ENCODE data around the gene DOCK8. TPM values are rescaled to one million over a fixed set of nuclear protein-coding genes. Genes with fewer than 3 reads are reported as not detected.

DOCK8 gene
- total and polyA plus RNA-seq, 10 of the 15 experiments (the other 5 are each of a cell fraction or from before 2014, with no cell fraction given): 35.4 to 100 (median 44.7) TPM

GRCh38 chr9:421896-422295, 207.2 kb downstream of the DOCK8 start:
- 97% methylated on average over 6 of the region's 6 CpGs for WGBS (ENCODE audit: insufficient coverage, insufficient replicate concordance, low lambda C conversion rate, missing lambda C conversion rate)
- intact Hi-C loops (cut with micrococcal nuclease; ENCODE audit: unreplicated experiment) (loop anchor here (5.0 kb wide), 1 partner anchor 50 kb away; no protein-coding TSS in a partner anchor), in situ Hi-C loops (cut with MboI) (no loop called here)
- H3K4me3 ChIP-seq: no peak overlapping the region
- no peaks in the 10 kb centered on the region for H4K20me1 ChIP-seq (ENCODE audit: control insufficient read depth, insufficient read depth)
- POLR2A ChIA-PET: no interaction called here
- RAD21 ChIA-PET (ENCODE audit: unreplicated experiment): no interaction called here
- no peaks in the 10 kb centered on the region for H3K9me3 ChIP-seq (replicated peaks; ENCODE audit: control insufficient read depth, insufficient read depth, low read length)
- no peak for ATAC-seq
- CTCF ChIA-PET: interaction anchor here (0.6 to 1.0 kb wide), 2 partner anchors 33 to 203 kb away, joined by 3 to 4 read pairs; no protein-coding TSS in a partner anchor
- DNase-seq (ENCODE audit: low read depth, low spot score): no peak
- no peak overlapping the region for H3K4me2 ChIP-seq (ENCODE audit: control insufficient read depth, insufficient read depth)
- H3K4me1 ChIP-seq (ENCODE audit: control insufficient read depth, insufficient read depth, low read length): no peaks in the 10 kb centered on the region
- SMC1A ChIA-PET (ENCODE audit: uncharacterized antibody, unreplicated experiment): no interaction called here
- BruUV-seq (replicated peaks): no TSS peak
- no peaks in the 10 kb centered on the region for H3K27me3 ChIP-seq (replicated peaks in 1 of 2; ENCODE audit: control insufficient read depth in 2 of 2, insufficient read depth in 2 of 2, low read length in 1 of 2)
- no peak overlapping the region for H2AFZ ChIP-seq (ENCODE audit: control insufficient read depth, low read depth, low read length)
- no peak overlapping the region for H3K9ac ChIP-seq (ENCODE audit: control insufficient read depth, insufficient read depth, low read length)
- H3K79me2 ChIP-seq (ENCODE audit: control insufficient read depth, insufficient read depth, low read length): no peaks in the 10 kb centered on the region
- no peak for FAIRE-seq
- H3K27ac ChIP-seq (ENCODE audit: control insufficient read depth, insufficient read depth): no peak overlapping the region
- H3K36me3 ChIP-seq (ENCODE audit: control insufficient read depth in 2 of 2, insufficient read depth in 2 of 2, low read length in 1 of 2): peaks cover 10 to 46% of the 10 kb centered on the region in 2 experiments
- TF ChIP-seq SIX5 (IDR thresholded peaks at IDR 0.05; ENCODE audit: low read depth, low read length, severe bottlenecking): no peak
- no peak for TF ChIP-seq PKNOX1 (IDR thresholded peaks at IDR 0.05)
- no peak for TF ChIP-seq ATF7 (IDR thresholded peaks at IDR 0.05; ENCODE audit: low read depth)
- TF ChIP-seq, protein P1, sequence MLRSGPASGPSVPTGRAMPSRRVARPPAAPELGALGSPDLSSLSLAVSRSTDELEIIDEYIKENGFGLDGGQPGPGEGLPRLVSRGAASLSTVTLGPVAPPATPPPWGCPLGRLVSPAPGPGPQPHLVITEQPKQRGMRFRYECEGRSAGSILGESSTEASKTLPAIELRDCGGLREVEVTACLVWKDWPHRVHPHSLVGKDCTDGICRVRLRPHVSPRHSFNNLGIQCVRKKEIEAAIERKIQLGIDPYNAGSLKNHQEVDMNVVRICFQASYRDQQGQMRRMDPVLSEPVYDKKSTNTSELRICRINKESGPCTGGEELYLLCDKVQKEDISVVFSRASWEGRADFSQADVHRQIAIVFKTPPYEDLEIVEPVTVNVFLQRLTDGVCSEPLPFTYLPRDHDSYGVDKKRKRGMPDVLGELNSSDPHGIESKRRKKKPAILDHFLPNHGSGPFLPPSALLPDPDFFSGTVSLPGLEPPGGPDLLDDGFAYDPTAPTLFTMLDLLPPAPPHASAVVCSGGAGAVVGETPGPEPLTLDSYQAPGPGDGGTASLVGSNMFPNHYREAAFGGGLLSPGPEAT (IDR thresholded peaks at IDR 0.05; ENCODE audit: low read depth): no peak
- TF ChIP-seq WRNIP1 (IDR thresholded peaks at IDR 0.05; ENCODE audit: borderline replicate concordance, low read depth, low read length): no peak
- TF ChIP-seq RELA (IDR thresholded peaks at IDR 0.05; ENCODE audit: borderline replicate concordance, partially characterized antibody): no peak
- TF ChIP-seq, protein P2, sequence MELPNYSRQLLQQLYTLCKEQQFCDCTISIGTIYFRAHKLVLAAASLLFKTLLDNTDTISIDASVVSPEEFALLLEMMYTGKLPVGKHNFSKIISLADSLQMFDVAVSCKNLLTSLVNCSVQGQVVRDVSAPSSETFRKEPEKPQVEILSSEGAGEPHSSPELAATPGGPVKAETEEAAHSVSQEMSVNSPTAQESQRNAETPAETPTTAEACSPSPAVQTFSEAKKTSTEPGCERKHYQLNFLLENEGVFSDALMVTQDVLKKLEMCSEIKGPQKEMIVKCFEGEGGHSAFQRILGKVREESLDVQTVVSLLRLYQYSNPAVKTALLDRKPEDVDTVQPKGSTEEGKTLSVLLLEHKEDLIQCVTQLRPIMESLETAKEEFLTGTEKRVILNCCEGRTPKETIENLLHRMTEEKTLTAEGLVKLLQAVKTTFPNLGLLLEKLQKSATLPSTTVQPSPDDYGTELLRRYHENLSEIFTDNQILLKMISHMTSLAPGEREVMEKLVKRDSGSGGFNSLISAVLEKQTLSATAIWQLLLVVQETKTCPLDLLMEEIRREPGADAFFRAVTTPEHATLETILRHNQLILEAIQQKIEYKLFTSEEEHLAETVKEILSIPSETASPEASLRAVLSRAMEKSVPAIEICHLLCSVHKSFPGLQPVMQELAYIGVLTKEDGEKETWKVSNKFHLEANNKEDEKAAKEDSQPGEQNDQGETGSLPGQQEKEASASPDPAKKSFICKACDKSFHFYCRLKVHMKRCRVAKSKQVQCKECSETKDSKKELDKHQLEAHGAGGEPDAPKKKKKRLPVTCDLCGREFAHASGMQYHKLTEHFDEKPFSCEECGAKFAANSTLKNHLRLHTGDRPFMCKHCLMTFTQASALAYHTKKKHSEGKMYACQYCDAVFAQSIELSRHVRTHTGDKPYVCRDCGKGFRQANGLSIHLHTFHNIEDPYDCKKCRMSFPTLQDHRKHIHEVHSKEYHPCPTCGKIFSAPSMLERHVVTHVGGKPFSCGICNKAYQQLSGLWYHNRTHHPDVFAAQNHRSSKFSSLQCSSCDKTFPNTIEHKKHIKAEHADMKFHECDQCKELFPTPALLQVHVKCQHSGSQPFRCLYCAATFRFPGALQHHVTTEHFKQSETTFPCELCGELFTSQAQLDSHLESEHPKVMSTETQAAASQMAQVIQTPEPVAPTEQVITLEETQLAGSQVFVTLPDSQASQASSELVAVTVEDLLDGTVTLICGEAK (IDR thresholded peaks at IDR 0.05; ENCODE audit: borderline replicate concordance): no peak
- TF ChIP-seq RFX5 (IDR thresholded peaks at IDR 0.05; ENCODE audit: low read depth, low read length): no peak
- no peak for TF ChIP-seq MYB (IDR thresholded peaks at IDR 0.05; ENCODE audit: borderline replicate concordance, low read depth, low read length)
- no peak for TF ChIP-seq MAX (IDR thresholded peaks at IDR 0.05; ENCODE audit: low read depth, low read length)
- TF ChIP-seq SMARCA5 (IDR thresholded peaks at IDR 0.05): no peak
- TF ChIP-seq BCL11A (IDR thresholded peaks at IDR 0.05; ENCODE audit: low read depth, low read length): no peak
- no peak for TF ChIP-seq HDAC6 (IDR thresholded peaks at IDR 0.05; ENCODE audit: unreplicated experiment)
- TF ChIP-seq EP300 (IDR thresholded peaks at IDR 0.05; ENCODE audit: borderline replicate concordance in 1 of 2, control insufficient read depth in 1 of 2, low read depth in 2 of 2, low read length in 2 of 2): no peak
- TF ChIP-seq, protein P3, sequence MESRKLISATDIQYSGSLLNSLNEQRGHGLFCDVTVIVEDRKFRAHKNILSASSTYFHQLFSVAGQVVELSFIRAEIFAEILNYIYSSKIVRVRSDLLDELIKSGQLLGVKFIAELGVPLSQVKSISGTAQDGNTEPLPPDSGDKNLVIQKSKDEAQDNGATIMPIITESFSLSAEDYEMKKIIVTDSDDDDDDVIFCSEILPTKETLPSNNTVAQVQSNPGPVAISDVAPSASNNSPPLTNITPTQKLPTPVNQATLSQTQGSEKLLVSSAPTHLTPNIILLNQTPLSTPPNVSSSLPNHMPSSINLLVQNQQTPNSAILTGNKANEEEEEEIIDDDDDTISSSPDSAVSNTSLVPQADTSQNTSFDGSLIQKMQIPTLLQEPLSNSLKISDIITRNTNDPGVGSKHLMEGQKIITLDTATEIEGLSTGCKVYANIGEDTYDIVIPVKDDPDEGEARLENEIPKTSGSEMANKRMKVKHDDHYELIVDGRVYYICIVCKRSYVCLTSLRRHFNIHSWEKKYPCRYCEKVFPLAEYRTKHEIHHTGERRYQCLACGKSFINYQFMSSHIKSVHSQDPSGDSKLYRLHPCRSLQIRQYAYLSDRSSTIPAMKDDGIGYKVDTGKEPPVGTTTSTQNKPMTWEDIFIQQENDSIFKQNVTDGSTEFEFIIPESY (IDR thresholded peaks at IDR 0.05): no peak
- no peak for TF ChIP-seq TCF7 (IDR thresholded peaks at IDR 0.05; ENCODE audit: borderline replicate concordance)

Data from GM12878 (cell line).